ENCODE data around the gene TTLL5.

GRCh38 chr14:75614179-75614578, 46.9 kb upstream of the TTLL5 start:
- TF ChIP-seq EP300 (IDR thresholded peaks at IDR 0.05; ENCODE audit: borderline replicate concordance in 1 of 2, low read depth in 1 of 2, low read length in 1 of 2) (no peak), TAF1 (IDR thresholded peaks at IDR 0.05; ENCODE audit: borderline replicate concordance, low read depth, low read length) (no peak), CTCF (IDR thresholded peaks at IDR 0.05) (no peak), SMC3 (IDR thresholded peaks at IDR 0.05; ENCODE audit: low read depth, low read length) (no peak), ZBTB33 (IDR thresholded peaks at IDR 0.05; ENCODE audit: borderline replicate concordance, low read depth) (no peak), USF1 (IDR thresholded peaks at IDR 0.05; ENCODE audit: borderline replicate concordance, low read depth) (no peak), POLR2AphosphoS5 (IDR thresholded peaks at IDR 0.05; ENCODE audit: low read depth, low read length) (no peak), EZH2phosphoT487 (IDR thresholded peaks at IDR 0.05; ENCODE audit: borderline replicate concordance, low read depth) (no peak), GATA2 (CRISPR knock-in tag; IDR thresholded peaks at IDR 0.05) (no peak), RAD21 (IDR thresholded peaks at IDR 0.05; ENCODE audit: low read length) (no peak), RFX5 (IDR thresholded peaks at IDR 0.05; ENCODE audit: low read length) (no peak), MEF2A (IDR thresholded peaks at IDR 0.05; ENCODE audit: borderline replicate concordance, low read depth) (no peak)

Measured in SK-N-SH (cell line).